ENCODE results near the gene SIRPB1.
A peak's percentile ranks its signal among the peaks of the same experiment; 100 is the strongest.
"Not testable (repeated sequence)": the region's sequence is repeated elsewhere in the genome, so short reads cannot be mapped to it uniquely, and the experiment has no call there.

Gene SIRPB1

DNA sequence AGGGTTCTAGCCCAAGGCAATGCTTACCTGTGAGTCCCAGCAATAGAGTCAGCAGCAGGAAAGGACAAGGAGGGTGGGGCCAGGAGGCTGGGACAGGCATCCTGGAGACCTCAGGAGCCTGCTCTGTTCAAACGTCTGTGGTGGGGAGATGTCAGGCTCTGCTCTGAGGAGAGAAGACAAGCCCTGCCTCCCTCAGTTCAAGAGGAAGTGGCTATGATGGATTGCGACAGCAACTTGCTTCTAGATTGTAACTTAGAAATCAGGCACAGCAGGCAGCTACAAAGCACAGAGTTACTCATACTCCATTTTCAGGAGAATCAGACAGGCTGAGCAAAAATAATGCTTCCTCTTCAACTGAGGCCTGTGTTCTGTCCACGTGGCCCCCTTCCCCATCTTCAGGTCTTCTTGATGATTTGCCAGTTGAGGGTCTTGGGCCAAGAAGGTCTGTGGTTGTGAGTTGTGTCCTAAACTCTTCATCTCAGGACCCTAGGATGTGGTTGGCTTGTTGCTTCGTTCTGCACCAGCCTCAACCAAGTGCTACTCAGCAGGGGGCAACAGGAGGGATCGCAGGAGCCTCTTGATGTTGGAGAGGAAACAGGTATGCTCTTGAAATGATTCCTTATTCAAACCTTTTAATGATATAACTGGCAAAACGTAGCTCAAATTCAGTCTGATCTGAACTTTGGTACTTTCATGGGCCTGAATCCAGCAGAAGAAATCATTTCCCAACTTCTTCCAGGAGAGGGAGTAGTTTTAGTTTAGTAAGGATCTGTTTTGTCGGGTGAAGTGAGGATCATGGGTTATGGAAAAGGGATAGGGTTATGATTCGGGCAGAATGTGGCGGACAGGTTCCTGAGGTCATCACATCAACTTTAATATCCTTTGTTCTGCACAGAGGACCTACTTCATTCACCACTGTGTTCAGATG lies 31.0 kb downstream of the SIRPB1 start:
- peaks cover 0 to 61% of the 10 kb centered on the region in 2 experiments for H3K4me1 ChIP-seq (ENCODE audit: control insufficient read depth in 1 of 2, insufficient read depth in 1 of 2, low read depth in 1 of 2, low read length in 1 of 2)
- peak overlapping the region in 1 of 2 experiments; percentile 66 for H3K4me3 ChIP-seq (ENCODE audit: low read depth in 1 of 2, low read length in 1 of 2)
- TF ChIP-seq, protein P1, sequence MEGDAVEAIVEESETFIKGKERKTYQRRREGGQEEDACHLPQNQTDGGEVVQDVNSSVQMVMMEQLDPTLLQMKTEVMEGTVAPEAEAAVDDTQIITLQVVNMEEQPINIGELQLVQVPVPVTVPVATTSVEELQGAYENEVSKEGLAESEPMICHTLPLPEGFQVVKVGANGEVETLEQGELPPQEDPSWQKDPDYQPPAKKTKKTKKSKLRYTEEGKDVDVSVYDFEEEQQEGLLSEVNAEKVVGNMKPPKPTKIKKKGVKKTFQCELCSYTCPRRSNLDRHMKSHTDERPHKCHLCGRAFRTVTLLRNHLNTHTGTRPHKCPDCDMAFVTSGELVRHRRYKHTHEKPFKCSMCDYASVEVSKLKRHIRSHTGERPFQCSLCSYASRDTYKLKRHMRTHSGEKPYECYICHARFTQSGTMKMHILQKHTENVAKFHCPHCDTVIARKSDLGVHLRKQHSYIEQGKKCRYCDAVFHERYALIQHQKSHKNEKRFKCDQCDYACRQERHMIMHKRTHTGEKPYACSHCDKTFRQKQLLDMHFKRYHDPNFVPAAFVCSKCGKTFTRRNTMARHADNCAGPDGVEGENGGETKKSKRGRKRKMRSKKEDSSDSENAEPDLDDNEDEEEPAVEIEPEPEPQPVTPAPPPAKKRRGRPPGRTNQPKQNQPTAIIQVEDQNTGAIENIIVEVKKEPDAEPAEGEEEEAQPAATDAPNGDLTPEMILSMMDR (IDR thresholded peaks at IDR 0.05) = no peak
- H3K9me3 ChIP-seq = no peaks in the 10 kb centered on the region
- no peaks in the 10 kb centered on the region for H3K36me3 ChIP-seq
- H3K27ac ChIP-seq = no peak overlapping the region
- no peaks in the 10 kb centered on the region for H3K27me3 ChIP-seq

DNA sequence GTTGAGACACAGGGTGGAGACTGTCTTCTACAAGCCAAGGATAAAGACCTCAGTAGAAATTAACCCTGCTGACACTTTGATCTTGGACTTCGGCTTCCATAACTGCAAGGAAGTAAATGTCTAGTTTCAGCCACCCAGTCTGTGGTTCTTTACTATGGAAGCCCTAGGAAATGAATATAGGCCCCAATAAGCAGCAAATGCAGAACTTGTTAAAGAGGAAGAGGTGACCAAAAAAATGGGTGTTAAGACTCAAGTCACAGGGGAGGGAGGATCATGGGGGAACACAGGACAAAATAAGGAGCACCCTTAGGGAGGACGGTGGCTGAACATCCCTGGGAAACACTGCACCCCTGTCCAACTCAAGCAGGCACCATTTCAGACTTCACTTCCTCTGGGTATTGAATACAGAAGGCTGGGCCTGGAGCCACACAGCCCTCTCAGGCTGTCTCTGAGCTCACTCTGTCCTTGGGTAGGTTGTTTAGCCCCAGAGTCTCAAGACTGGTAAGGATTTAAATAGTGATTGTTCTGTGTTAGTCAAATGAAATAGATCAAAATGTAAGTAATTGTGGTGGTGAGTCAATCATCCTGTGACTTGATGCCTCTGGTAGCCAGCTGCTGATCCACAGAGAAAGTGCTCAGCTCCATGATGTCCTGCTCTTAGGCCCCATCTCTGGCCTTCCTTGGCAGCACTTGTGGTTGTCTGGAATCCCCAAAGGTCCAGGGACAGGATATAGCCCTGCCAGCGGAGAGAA lies 31.9 kb downstream of the SIRPB1 start:
- TF ChIP-seq, protein P1 (IDR thresholded peaks at IDR 0.05) = no peak
- Histone ChIP-seq H3K27ac (no peak overlapping the region), H3K36me3 (no peaks in the 10 kb centered on the region), H3K9me3 (no peaks in the 10 kb centered on the region), H3K27me3 (no peaks in the 10 kb centered on the region), H3K4me3 (ENCODE audit: low read depth in 1 of 2, low read length in 1 of 2) (peak overlapping the region in 1 of 2 experiments; percentile 66), H3K4me1 (ENCODE audit: control insufficient read depth in 1 of 2, insufficient read depth in 1 of 2, low read depth in 1 of 2, low read length in 1 of 2) (peaks cover 0 to 62% of the 10 kb centered on the region in 2 experiments)

DNA sequence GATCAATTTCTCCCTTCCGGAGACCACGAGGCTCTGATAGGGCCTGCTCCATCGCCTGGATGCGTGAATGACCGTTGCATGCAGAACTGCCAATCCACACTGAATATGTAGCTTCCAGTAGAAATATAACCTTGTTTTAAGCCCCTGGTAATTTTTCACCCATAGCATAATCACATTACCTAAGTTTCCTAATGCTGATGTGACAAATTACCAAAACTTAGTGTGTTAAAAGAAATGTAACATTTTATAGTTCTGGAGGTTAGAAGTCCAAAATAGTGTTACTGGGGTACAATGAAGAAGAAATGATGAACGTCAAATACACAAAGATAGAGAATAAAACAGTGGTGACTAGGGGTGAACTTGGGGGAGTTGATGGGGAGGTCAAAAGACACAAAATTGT lies 40.3 kb downstream of the SIRPB1 start:
- Histone ChIP-seq H3K4me1 (ENCODE audit: control insufficient read depth in 1 of 2, insufficient read depth in 1 of 2, low read depth in 1 of 2, low read length in 1 of 2) (peaks cover 39 to 40% of the 10 kb centered on the region in 2 experiments), H3K4me3 (ENCODE audit: low read depth in 1 of 2, low read length in 1 of 2) (no peak overlapping the region), H3K27ac (peak overlapping the region; percentile 81), H3K27me3 (no peaks in the 10 kb centered on the region), H3K9me3 (no peaks in the 10 kb centered on the region), H3K36me3 (peaks cover 37% of the 10 kb centered on the region)
- TF ChIP-seq, protein P1 (IDR thresholded peaks at IDR 0.05) = no peak

DNA sequence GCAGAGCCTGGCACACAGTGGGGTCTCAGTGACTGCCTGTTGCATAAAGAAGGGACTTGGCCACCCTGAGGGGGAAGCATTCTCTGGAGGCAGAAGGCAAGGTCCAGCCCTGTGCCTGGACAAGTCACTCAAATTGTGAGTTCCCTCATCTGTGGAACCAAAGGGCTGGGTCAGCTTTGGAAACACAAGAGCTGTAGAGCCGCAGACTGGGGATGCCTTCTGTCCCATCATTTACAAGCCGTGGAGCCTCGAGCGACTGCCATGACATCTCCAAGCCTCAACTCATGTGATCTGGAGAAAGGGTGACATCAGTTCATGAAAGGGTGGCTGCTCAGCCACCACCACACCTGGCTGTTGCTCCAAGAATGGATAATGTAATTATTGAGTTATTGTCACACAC lies 41.9 kb downstream of the SIRPB1 start:
- Histone ChIP-seq H3K27me3 (no peaks in the 10 kb centered on the region), H3K27ac (peak overlapping the region; percentile 81), H3K4me3 (ENCODE audit: low read depth in 1 of 2, low read length in 1 of 2) (no peak overlapping the region), H3K4me1 (ENCODE audit: control insufficient read depth in 1 of 2, insufficient read depth in 1 of 2, low read depth in 1 of 2, low read length in 1 of 2) (peaks cover 31 to 40% of the 10 kb centered on the region in 2 experiments), H3K9me3 (no peaks in the 10 kb centered on the region), H3K36me3 (peaks cover 37% of the 10 kb centered on the region)
- TF ChIP-seq, protein P1 (IDR thresholded peaks at IDR 0.05) = no peak

DNA sequence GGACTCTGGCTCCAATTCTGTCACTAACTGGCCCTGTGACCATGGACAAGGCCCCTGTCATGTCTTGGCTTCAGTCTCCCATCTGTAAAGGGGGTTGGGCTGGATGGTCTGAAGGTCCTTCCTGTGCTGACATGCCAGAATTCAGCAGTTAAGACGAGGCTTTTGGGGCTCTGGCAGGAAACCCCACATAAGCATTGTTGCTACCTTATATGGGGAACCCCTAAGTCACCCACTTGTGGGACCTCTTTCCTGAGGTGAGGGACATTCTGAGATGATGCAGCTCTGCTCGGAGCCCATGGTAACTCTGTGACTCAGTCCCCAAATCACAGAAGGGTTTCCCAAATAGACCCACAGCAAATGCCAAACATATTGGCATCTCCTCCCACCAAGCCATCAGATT lies 42.5 kb downstream of the SIRPB1 start:
- Histone ChIP-seq H3K36me3 (peaks cover 37% of the 10 kb centered on the region), H3K4me1 (ENCODE audit: control insufficient read depth in 1 of 2, insufficient read depth in 1 of 2, low read depth in 1 of 2, low read length in 1 of 2) (peaks cover 31 to 40% of the 10 kb centered on the region in 2 experiments), H3K4me3 (ENCODE audit: low read depth in 1 of 2, low read length in 1 of 2) (peak overlapping the region in 1 of 2 experiments; percentile 7), H3K27ac (peak overlapping the region; percentile 81)
- H3K27me3 ChIP-seq, H3K9me3 ChIP-seq: not testable (repeated sequence)

All from neutrophil (primary cell).